AG10803 (cell line): ENCODE data around the gene SDC4.
A peak's percentile ranks its signal among the peaks of the same experiment; 100 is the strongest.

Experiments used
- DNase-seq: peaks from one replicate; pipeline ENCODE4 v3.0.0; 2010; ENCODE audit warnings: low read depth
- H3K4me3 ChIP-seq: 2 replicates; pipeline ENCODE4 v1.5.1; 2011; ENCODE audit warnings: mild to moderate bottlenecking, low read length, control low read depth
- TF ChIP-seq, protein P1 (sequence below): conservative IDR thresholded peaks from 2 replicates; pipeline ENCODE4 v1.5.1; 2011; ENCODE audit warnings: mild to moderate bottlenecking, low read length, control low read depth, inconsistent platforms

The SDC4 gene

DNA sequence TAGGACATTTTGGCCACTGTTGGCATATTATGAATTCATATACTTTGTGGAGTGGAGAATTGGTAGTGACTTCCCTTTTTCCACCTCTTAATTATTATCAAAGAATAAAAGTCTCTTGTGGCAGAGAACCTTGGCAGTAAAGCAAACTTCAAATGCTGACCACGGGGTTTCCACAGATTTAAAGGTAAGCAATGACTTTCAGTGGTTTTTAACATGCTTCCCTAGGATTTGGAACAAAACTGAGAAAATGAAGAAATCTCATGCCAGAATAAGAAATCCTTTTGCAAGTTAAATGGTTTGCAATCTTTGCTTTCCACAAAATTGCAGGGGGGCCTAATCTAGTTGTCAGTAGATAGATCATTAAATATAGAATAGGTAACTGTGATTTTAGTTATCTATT is 2.0 kb upstream of the SDC4 start:
- peak; percentile 58 for DNase-seq
- TF ChIP-seq, protein P1, sequence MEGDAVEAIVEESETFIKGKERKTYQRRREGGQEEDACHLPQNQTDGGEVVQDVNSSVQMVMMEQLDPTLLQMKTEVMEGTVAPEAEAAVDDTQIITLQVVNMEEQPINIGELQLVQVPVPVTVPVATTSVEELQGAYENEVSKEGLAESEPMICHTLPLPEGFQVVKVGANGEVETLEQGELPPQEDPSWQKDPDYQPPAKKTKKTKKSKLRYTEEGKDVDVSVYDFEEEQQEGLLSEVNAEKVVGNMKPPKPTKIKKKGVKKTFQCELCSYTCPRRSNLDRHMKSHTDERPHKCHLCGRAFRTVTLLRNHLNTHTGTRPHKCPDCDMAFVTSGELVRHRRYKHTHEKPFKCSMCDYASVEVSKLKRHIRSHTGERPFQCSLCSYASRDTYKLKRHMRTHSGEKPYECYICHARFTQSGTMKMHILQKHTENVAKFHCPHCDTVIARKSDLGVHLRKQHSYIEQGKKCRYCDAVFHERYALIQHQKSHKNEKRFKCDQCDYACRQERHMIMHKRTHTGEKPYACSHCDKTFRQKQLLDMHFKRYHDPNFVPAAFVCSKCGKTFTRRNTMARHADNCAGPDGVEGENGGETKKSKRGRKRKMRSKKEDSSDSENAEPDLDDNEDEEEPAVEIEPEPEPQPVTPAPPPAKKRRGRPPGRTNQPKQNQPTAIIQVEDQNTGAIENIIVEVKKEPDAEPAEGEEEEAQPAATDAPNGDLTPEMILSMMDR, result no peak
- no peak overlapping the region for H3K4me3 ChIP-seq

DNA sequence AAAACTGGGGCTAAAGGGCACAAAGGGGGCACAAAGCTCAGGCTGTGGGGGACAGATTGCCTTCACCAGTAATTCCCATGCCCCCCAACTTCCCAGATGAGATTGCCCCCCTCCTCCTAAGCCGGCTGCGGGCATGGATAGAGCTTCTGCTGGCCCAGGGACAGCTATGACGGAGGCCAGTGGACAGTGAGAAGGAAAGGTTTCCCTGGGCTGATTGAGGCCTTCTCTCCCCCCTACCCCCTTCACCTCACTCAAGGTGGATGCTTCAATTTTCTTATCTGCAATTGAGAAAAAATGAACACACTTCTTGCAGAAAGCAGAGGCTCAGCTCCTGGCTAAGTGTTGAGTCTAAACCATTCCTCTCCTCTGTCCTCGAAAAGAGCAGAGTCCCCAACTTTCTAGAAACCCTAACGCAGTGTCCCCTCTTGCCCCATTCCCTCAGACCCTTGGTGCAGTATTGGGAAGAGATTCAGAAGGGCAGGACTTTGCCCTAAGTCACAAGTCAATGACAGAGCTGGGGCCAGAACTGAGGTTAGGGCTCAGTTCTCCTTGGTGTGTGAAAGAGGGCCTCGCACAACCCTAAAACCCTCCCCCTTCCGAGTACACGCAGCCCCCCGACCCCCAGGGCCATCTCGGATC is 808 bp downstream of the SDC4 start:
- H3K4me3 ChIP-seq, result peak overlapping the region; percentile 97
- DNase-seq, result no peak
- TF ChIP-seq, protein P1, result no peak

DNA sequence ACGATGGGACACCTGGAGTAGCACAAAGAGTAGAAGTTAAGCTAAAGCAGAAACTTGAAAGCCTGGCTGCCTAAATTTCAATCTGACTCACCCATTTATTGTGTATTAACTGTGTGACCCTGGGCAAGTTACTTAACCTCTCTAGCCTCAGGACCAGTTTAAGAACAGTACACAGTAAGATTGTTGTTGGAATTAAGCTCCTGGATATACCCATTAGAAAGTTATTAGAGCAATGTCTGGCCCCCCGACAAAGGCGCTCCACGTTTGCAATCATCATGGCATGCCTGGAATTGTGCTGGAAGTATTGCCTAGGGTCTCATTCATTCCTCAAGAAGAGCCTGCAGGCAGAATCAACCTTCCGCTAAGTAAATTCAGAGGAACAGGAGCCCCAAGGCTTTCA is 1.4 kb downstream of the SDC4 start:
- no peak for DNase-seq
- TF ChIP-seq, protein P1, result no peak
- peak overlapping the region; percentile 97 for H3K4me3 ChIP-seq

DNA sequence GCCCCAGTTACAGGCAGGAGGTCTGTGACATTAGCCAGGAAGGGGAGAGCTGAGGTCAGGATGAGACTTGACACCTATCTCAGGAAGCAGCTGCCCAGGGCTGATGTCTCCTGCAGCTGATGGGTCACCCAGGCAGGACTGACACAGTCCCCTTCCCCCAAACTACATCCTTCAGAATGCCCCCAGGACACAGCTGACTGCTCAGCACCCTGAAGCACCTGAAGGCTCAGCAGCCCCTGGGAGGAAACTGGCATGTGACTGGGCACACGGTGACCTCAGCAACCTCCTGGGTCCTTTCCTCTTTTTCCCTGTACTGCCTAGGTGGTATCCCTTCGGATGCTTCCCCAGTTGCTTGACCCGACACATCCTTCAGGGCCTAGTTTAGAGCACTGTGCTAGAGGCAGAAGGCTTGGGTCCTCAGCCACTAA is 1.9 kb downstream of the SDC4 start:
- TF ChIP-seq, protein P1, result no peak
- no peak for DNase-seq
- H3K4me3 ChIP-seq, result peak overlapping the region; percentile 97

DNA sequence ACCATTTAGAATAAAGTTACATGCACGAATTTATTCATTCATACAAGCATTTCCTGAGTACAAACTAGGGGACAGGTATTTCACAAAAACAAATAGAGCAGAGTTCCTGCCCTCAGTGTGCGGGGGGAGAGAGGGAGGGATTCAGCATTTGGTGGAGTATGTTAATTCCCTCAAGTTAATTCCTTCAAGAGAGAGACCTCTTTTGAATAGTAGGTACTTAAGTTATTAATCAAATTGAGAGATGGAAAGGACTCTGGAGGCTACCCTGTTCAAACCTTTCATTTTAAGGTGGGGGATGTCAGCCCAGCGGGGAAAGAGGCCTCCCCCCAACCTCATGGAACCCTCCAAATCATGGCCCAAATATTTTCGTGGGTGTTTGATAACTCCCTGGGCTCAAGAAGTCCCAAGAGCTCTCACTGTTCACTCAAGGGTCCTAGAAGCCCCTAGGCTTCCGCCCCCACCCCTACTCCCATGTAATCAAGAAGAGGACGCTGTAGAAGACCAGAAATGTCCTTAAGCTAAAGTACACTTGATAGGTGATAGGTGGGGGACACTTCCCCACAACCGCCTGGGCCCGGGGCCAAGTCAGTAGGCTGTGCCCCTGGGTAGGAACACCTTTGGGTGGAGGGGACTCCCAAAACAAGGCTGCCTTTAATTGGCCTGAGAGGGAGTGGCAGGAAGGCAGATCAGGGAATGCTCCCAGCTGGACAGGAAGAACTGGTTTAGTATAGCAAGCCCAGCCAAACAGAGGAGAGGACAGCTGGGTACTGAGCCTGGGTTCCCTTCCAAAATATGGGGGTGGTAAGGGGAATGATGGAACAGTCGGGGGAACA is 2.9 kb downstream of the SDC4 start:
- peak overlapping the region; percentile 97 for H3K4me3 ChIP-seq
- no peak for DNase-seq
- TF ChIP-seq, protein P1, result no peak

DNA sequence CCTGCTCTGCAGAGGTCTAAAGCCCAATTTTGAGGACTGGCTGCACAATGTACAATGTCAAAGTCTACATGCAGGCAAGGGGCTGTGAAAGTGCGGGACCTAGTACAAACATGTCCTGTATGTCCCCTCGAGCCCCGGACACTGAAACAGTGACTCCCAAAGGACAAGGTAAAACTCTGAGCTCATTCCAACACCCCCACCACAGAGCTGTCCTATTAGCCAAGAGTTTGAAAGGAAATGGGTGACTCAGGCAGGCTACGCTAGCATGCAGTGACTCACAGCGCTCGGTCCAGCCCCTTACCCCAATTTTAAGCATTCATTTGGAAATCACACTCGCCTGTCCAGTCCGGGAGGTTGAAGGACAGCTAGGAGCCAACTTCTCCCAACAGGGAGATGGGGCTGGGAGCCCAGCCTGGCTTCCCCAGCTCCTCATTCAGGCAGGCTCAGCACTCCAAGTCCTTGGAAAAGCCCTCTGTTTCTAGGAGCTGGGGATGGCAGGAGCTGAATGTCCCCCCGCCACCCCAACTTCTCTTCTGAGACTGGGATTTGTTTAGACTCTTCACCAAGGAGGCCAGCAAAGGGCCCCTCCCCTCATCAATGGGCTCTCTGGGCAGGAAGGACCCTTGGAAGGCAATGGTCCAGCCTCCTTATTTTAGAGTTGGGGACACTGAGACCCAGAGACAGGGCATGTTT is 3.9 kb downstream of the SDC4 start:
- DNase-seq, result peak; percentile 86
- TF ChIP-seq, protein P1, result no peak
- H3K4me3 ChIP-seq, result peak overlapping the region; percentile 97
